Lung (tissue), 12 donors: Measurements from ENCODE around the gene RYK. TPM values are rescaled to one million over a fixed set of nuclear protein-coding genes. Genes with fewer than 3 reads are reported as not detected.
A peak's percentile ranks its signal among the peaks of the same experiment; 100 is the strongest.

Experiments
- ATAC-seq: fragments of 200-7000 bp; cut with Tn5 transposase; one replicate; pipeline ENCODE4 v1.9.1; 2020; ENCODE audit warnings: moderate number of reproducible peaks; ENCODE audit not compliant: insufficient read depth, low FRiP score
- DNase-seq, 3 donors: peaks; one replicate each; pipeline ENCODE4 v3.0.0-alpha.2; 2013 to 2017
- H3K27ac ChIP-seq, 2 donors: one replicate each; pipeline ENCODE4 v1.5.1; 2013; ENCODE audit warnings: mild to moderate bottlenecking in 2 of 2, moderate library complexity in 2 of 2, control low read depth in 1 of 2, inconsistent platforms in 1 of 2, low read depth in 1 of 2, low read length in 1 of 2
- H3K27me3 ChIP-seq, 3 donors: one replicate each; pipeline ENCODE4 v1.5.1; 2013; ENCODE audit warnings: low read length in 2 of 3; ENCODE audit not compliant: control insufficient read depth in 3 of 3, insufficient read depth in 3 of 3
- H3K36me3 ChIP-seq, 4 donors: one replicate each; pipeline ENCODE4 v1.5.1; 2013; ENCODE audit warnings: low read length in 4 of 4, mild to moderate bottlenecking in 1 of 4, moderate library complexity in 1 of 4; ENCODE audit not compliant: control insufficient read depth in 4 of 4, insufficient read depth in 4 of 4
- H3K4me1 ChIP-seq, 5 donors: one replicate each; pipeline ENCODE4 v1.5.1; 2013; ENCODE audit warnings: low read length in 5 of 5, mild to moderate bottlenecking in 2 of 5, moderate library complexity in 1 of 5; ENCODE audit not compliant: control insufficient read depth in 5 of 5, insufficient read depth in 5 of 5
- H3K4me3 ChIP-seq: one replicate; pipeline ENCODE4 v1.5.1; 2013; ENCODE audit warnings: mild to moderate bottlenecking, control low read depth, moderate library complexity
- H3K9ac ChIP-seq, 2 donors: one replicate each; pipeline ENCODE4 v1.5.1; 2013; ENCODE audit warnings: low read length in 2 of 2, control low read depth in 1 of 2; ENCODE audit not compliant: insufficient read depth in 1 of 2
- H3K9me3 ChIP-seq, 4 donors: one replicate each; pipeline ENCODE4 v1.5.1; 2013; ENCODE audit warnings: low read length in 3 of 4, mild to moderate bottlenecking in 1 of 4, moderate library complexity in 1 of 4; ENCODE audit not compliant: control insufficient read depth in 4 of 4, insufficient read depth in 3 of 4
- WGBS, 2 donors: extraction: QIAGEN DNeasy Blood & Tissue Kit; methylation state at CpG; one replicate each; pipeline ENCODE4 v1.1.7; 2013; 5-methylcytosine and 5-hydroxymethylcytosine counted together
- polyA plus RNA-seq, 2 donors: library from polyadenylated mRNA; stranded (reverse); fragments of 200-250 nt; gene quantifications; one replicate each; pipeline ENCODE4 v1.2.1, GENCODE V29; 2013
- total RNA-seq, 2 donors: library from RNA; depleted of rRNA in 1 of 2; stranded (reverse); fragments of >200 nt in 1 of 2; gene quantifications; one replicate each; pipeline ENCODE4 v1.2.1, GENCODE V29; 2014 to 2021
- TF ChIP-seq, protein P1 (sequence below): IDR thresholded peaks from 2 replicates; pipeline ENCODE4 v1.5.1; 2012; ENCODE audit warnings: mild to moderate bottlenecking; ENCODE audit errors: control extremely low read depth, extremely low read depth
- donor health status: control.
- donor health status: control.
- donor health status: Bipolar disorder and iron deficiency.
- donor health status: healthy.
- donor health status: DM: yes; HTN: yes; CAD: no.

Gene RYK
- total and polyA plus RNA-seq, 4 donors: 22.1 to 132 (median 29.0) TPM

- TF ChIP-seq, protein P1, sequence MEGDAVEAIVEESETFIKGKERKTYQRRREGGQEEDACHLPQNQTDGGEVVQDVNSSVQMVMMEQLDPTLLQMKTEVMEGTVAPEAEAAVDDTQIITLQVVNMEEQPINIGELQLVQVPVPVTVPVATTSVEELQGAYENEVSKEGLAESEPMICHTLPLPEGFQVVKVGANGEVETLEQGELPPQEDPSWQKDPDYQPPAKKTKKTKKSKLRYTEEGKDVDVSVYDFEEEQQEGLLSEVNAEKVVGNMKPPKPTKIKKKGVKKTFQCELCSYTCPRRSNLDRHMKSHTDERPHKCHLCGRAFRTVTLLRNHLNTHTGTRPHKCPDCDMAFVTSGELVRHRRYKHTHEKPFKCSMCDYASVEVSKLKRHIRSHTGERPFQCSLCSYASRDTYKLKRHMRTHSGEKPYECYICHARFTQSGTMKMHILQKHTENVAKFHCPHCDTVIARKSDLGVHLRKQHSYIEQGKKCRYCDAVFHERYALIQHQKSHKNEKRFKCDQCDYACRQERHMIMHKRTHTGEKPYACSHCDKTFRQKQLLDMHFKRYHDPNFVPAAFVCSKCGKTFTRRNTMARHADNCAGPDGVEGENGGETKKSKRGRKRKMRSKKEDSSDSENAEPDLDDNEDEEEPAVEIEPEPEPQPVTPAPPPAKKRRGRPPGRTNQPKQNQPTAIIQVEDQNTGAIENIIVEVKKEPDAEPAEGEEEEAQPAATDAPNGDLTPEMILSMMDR: peak; percentile 61
- Histone ChIP-seq H3K36me3 (peaks cover 7 to 29% (median 11%) of the 10 kb centered on the region in 4 donors), H3K27me3 (no peaks in the 10 kb centered on the region), H3K27ac (no peak overlapping the region), H3K4me3 (no peak overlapping the region), H3K4me1 (no peaks in the 10 kb centered on the region), H3K9ac (no peak overlapping the region), H3K9me3 (no peaks in the 10 kb centered on the region)
- DNase-seq (peak in 2 of 3 donors; percentile 65 to 74), ATAC-seq (peak; percentile 84)
- 10 to 24% methylated on average over 2 of the region's 2 CpGs for WGBS, 2 donors
Observed at GRCh38 chr3:134197681-134198261, 52.9 kb downstream of the RYK start.

DNA sequence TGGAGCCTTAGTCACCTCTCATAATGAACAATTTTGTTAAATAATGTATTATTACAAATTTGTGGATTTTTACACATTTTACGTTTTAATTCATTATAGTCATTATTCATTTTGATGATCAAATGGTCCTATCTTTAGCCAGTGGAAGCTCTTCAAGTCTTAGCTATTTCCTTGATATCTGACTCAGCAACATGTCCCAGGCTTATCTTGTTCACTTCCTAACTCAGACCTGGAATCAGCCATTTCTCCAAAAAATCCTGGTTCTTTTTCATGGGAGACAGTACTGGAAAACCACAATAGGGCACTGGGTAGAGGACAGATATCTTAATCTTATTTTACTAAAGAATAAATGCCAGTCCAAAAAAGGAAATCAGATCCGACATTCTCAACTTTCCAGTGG is 56.4 kb downstream of the RYK start:
- ATAC-seq: no peak
- WGBS, 2 donors: 79 to 80% methylated on average over 2 of the region's 2 CpGs
- TF ChIP-seq, protein P1: no peak

DNA sequence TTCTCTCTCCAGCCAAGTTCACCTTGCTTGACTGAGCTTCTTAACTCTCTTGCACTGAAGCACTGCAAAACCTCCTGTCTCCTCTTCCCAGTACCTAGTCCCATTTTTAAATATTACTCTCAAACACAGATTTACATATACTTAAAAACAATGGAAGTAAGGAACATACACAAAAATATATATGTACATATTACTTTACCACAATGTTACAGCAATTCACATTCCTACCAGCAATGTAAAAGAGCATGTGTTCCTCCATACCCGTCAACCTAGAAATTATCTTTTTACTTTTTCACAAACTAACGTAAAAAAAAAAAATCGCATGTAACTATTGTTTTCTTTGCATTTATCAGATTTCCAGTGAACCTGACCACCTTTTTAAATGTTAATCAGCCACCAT is 60.4 kb downstream of the RYK start:
- Histone ChIP-seq H3K27me3 (no peaks in the 10 kb centered on the region), H3K4me1 (no peaks in the 10 kb centered on the region), H3K27ac (no peak overlapping the region), H3K9ac (no peak overlapping the region), H3K4me3 (no peak overlapping the region), H3K36me3 (peaks cover 3 to 18% (median 11%) of the 10 kb centered on the region in 4 donors), H3K9me3 (no peaks in the 10 kb centered on the region)
- ATAC-seq (no peak), DNase-seq (no peak)
- TF ChIP-seq, protein P1: no peak
- 96 to 100% methylated on average over 3 of the region's 3 CpGs for WGBS, 2 donors

More for the DNA sequence above, 56.4 kb downstream of the RYK start:
- Histone ChIP-seq H3K9ac (no peak overlapping the region), H3K9me3 (no peaks in the 10 kb centered on the region), H3K27ac (no peak overlapping the region), H3K27me3 (no peaks in the 10 kb centered on the region), H3K4me1 (no peaks in the 10 kb centered on the region), H3K36me3 (peaks cover 3 to 17% (median 11%) of the 10 kb centered on the region in 4 donors), H3K4me3 (no peak overlapping the region)
- DNase-seq: no peak

GRCh38 chr3:134189849-134190248 is 60.8 kb downstream of the RYK start:
- Histone ChIP-seq H3K36me3 (peaks cover 3 to 21% (median 12%) of the 10 kb centered on the region in 4 donors), H3K9me3 (no peaks in the 10 kb centered on the region), H3K4me1 (no peaks in the 10 kb centered on the region), H3K9ac (no peak overlapping the region), H3K27me3 (no peaks in the 10 kb centered on the region), H3K4me3 (no peak overlapping the region), H3K27ac (no peak overlapping the region)
- no peak for DNase-seq
- ATAC-seq: no peak
- TF ChIP-seq, protein P1: no peak
